IMR-90 (cell line): ENCODE data around the gene KRT79. TPM values are rescaled to one million over a fixed set of nuclear protein-coding genes. Genes with fewer than 3 reads are reported as not detected.

ENCODE experiments used
- ATAC-seq: fragments of 200-7000 bp; cut with Tn5 transposase; 2 replicates; pipeline ENCODE4 v1.9.1; 2020; ENCODE audit warnings: low read depth, mild to moderate bottlenecking, moderate library complexity
- BruUV-seq: library from RNA; stranded (reverse); fragments of 400-500 nt; replicated peaks from 2 replicates; lab custom pipeline; 2021; lab: Mats Ljungman, UMichigan
- CTCF ChIA-PET: fragments of 300-600 bp; formaldehyde crosslinking; extraction: SDS; loops from one replicate; lab custom pipeline; 2021; ENCODE audit warnings: antibody characterized with exemption; lab: Yijun Ruan, JAX
- POLR2A ChIA-PET: fragments of 300-600 bp; sonication (Branson Sonifier 250); formaldehyde crosslinking; loops from one replicate; lab custom pipeline; 2022; ENCODE audit warnings: antibody characterized with exemption; ENCODE audit not compliant: unreplicated experiment; lab: Charles Lee
- DNase-seq: peaks from one replicate; pipeline ENCODE4 v3.0.0; 2013
- H2AFZ ChIP-seq: replicated peaks from 2 replicates; pipeline ENCODE3; 2013; ENCODE audit warnings: low read length, mild to moderate bottlenecking; ENCODE audit not compliant: poor library complexity
- H2AK5ac ChIP-seq: 2 replicates; pipeline ENCODE4 v1.6.1; 2013; ENCODE audit warnings: low read depth, low read length, inconsistent platforms
- H2AK9ac ChIP-seq: replicated peaks from 2 replicates; pipeline ENCODE3; 2013; ENCODE audit warnings: mild to moderate bottlenecking, low read depth, low read length, moderate library complexity; ENCODE audit not compliant: poor library complexity
- H2BK120ac ChIP-seq: 2 replicates; pipeline ENCODE4 v1.6.1; 2013; ENCODE audit warnings: low read depth, low read length, inconsistent platforms
- H2BK15ac ChIP-seq: 3 replicates; pipeline ENCODE4 v1.6.1; 2013; ENCODE audit warnings: low read depth, low read length, inconsistent platforms
- H2BK20ac ChIP-seq: 2 replicates; pipeline ENCODE4 v1.6.1; 2013; ENCODE audit warnings: low read depth, mild to moderate bottlenecking, inconsistent platforms, low read length, moderate library complexity
- H2BK5ac ChIP-seq: 2 replicates; pipeline ENCODE4 v1.6.1; 2013; ENCODE audit warnings: mild to moderate bottlenecking, low read depth, low read length, inconsistent platforms; ENCODE audit not compliant: poor library complexity, severe bottlenecking
- H3K14ac ChIP-seq: replicated peaks from 2 replicates; pipeline ENCODE4 v1.6.1; 2013; ENCODE audit warnings: low read depth, low read length, inconsistent platforms
- H3K18ac ChIP-seq: 2 replicates; pipeline ENCODE4 v1.6.1; 2013; ENCODE audit warnings: low read depth, low read length, control low read depth
- H3K23ac ChIP-seq: 2 replicates; pipeline ENCODE4 v1.6.1; 2013; ENCODE audit warnings: low read depth, low read length, inconsistent platforms
- H3K27ac ChIP-seq: 2 replicates; pipeline ENCODE4 v1.5.1; 2013; ENCODE audit warnings: mild to moderate bottlenecking, control low read depth, low read length; ENCODE audit not compliant: insufficient read depth
- H3K27me3 ChIP-seq: 2 replicates; pipeline ENCODE4 v1.6.1; 2013; ENCODE audit warnings: low read length; ENCODE audit not compliant: control insufficient read depth, insufficient read depth
- H3K36me3 ChIP-seq: 2 replicates; pipeline ENCODE4 v1.6.1; 2013; ENCODE audit warnings: low read length, mixed read lengths; ENCODE audit not compliant: control insufficient read depth, insufficient read depth
- H3K4ac ChIP-seq: 2 replicates; pipeline ENCODE4 v1.6.1; 2013; ENCODE audit warnings: low read depth, low read length, inconsistent platforms
- H3K4me1 ChIP-seq: 2 replicates; pipeline ENCODE4 v1.6.1; 2013; ENCODE audit warnings: low read length, mixed read lengths; ENCODE audit not compliant: control insufficient read depth, insufficient read depth
- H3K4me2 ChIP-seq: 2 replicates; pipeline ENCODE4 v1.6.1; 2013; ENCODE audit warnings: low read depth, mild to moderate bottlenecking, control low read depth, low read length, moderate library complexity
- H3K4me3 ChIP-seq: 2 replicates; pipeline ENCODE4 v1.5.1; 2013; ENCODE audit warnings: low read depth, mild to moderate bottlenecking, control low read depth, low read length, moderate library complexity; ENCODE audit not compliant: insufficient read depth
- H3K56ac ChIP-seq: 2 replicates; pipeline ENCODE4 v1.6.1; 2013; ENCODE audit warnings: low read length, inconsistent platforms; ENCODE audit not compliant: insufficient read depth; ENCODE audit errors: extremely low read depth
- H3K79me1 ChIP-seq, 2 experiments: 2 replicates each; pipeline ENCODE4 v1.6.1; 2013; ENCODE audit warnings: low read length in 2 of 2, inconsistent platforms in 1 of 2, low read depth in 1 of 2
- H3K9ac ChIP-seq: 2 replicates; pipeline ENCODE4 v1.6.1; 2013; ENCODE audit warnings: low read depth, low read length, control low read depth
- H3K9me1 ChIP-seq: 2 replicates; pipeline ENCODE4 v1.6.1; 2013; ENCODE audit warnings: low read length, inconsistent platforms; ENCODE audit not compliant: insufficient read depth
- H3K9me3 ChIP-seq: 2 replicates; pipeline ENCODE4 v1.6.1; 2013; ENCODE audit warnings: low read length; ENCODE audit not compliant: control insufficient read depth, insufficient read depth
- H4K20me1 ChIP-seq: 2 replicates; pipeline ENCODE4 v1.6.1; 2013; ENCODE audit warnings: low read length, inconsistent platforms; ENCODE audit not compliant: insufficient read depth
- H4K5ac ChIP-seq: 2 replicates; pipeline ENCODE4 v1.6.1; 2013; ENCODE audit warnings: mild to moderate bottlenecking, low read depth, low read length, control low read depth
- H4K8ac ChIP-seq, 2 experiments: 2 replicates each; pipeline ENCODE4 v1.6.1; 2013; ENCODE audit warnings: low read depth in 2 of 2, low read length in 2 of 2, control low read depth in 1 of 2, inconsistent platforms in 1 of 2
- H4K91ac ChIP-seq: 2 replicates; pipeline ENCODE4 v1.6.1; 2013; ENCODE audit warnings: low read depth, low read length, inconsistent platforms; ENCODE audit not compliant: insufficient read depth
- CHD1 ChIP-seq: IDR thresholded peaks from 2 replicates; pipeline ENCODE4 v1.6.1; 2012; ENCODE audit warnings: low read depth, low read length, improper control_type of control experiment
- ELK1 ChIP-seq: fragments of 150-350 bp; IDR thresholded peaks from 2 replicates; pipeline ENCODE4 v1.6.1; 2016; ENCODE audit warnings: low read depth, mild to moderate bottlenecking, low read length, moderate library complexity, borderline replicate concordance
- MAFK ChIP-seq: IDR thresholded peaks from 2 replicates; pipeline ENCODE4 v1.6.1; 2012; ENCODE audit warnings: low read depth, low read length, improper control_type of control experiment
- MAZ ChIP-seq: IDR thresholded peaks from 2 replicates; pipeline ENCODE4 v1.6.1; 2012; ENCODE audit warnings: low read depth, mild to moderate bottlenecking, low read length, improper control_type of control experiment, moderate library complexity, borderline replicate concordance
- POLR2A ChIP-seq: IDR thresholded peaks from 2 replicates; pipeline ENCODE4 v1.6.1; 2012; ENCODE audit warnings: mild to moderate bottlenecking, low read depth, low read length
- RCOR1 ChIP-seq: IDR thresholded peaks from 2 replicates; pipeline ENCODE4 v1.6.1; 2012; ENCODE audit warnings: mild to moderate bottlenecking, low read length, improper control_type of control experiment; ENCODE audit not compliant: insufficient replicate concordance
- RFX5 ChIP-seq: IDR thresholded peaks from 2 replicates; pipeline ENCODE4 v1.8.0; 2012; ENCODE audit warnings: low read depth, mild to moderate bottlenecking, low read length, moderate library complexity
- SMC3 ChIP-seq: fragments of 150-350 bp; IDR thresholded peaks from 2 replicates; pipeline ENCODE4 v1.6.1; 2016; ENCODE audit warnings: low read depth, mild to moderate bottlenecking, antibody characterized with exemption, low read length, moderate library complexity
- WGBS, 2 experiments: methylation state at CpG; one replicate each; pipeline versions ENCODE4 v1.1.5 to v1.1.7; 2013; ENCODE audit warnings: missing lambda C conversion rate in 2 of 2; ENCODE audit not compliant: insufficient read length in 1 of 2; ENCODE audit errors: extremely low coverage in 2 of 2; 5-methylcytosine and 5-hydroxymethylcytosine counted together
- dilution Hi-C: fragments of 300-500 bp; cut with HindIII; formaldehyde crosslinking; loops from one replicate; pipeline ENCODE4 v1.14.3; 2018; ENCODE audit warnings: low sequenced_read_pairs; ENCODE audit not compliant: unreplicated experiment
- in situ Hi-C: fragments of 300-500 bp; cut with MboI; formaldehyde crosslinking; loops from 3 replicates; pipeline ENCODE4 v1.14.3; 2019; ENCODE audit warnings: low sequenced_read_pairs, inconsistent platforms, mixed read lengths
- intact Hi-C: fragments of 100-400 bp; cut with micrococcal nuclease; formaldehyde crosslinking; loops from 2 replicates; pipeline ENCODE4 v1.10.0; 2022
- polyA plus RNA-seq, 3 experiments: library from polyadenylated mRNA; depleted of rRNA; stranded (reverse); fragments of >200 nt; gene quantifications; 2 replicates each; pipeline ENCODE4 v1.2.3, GENCODE V29; 2012; ENCODE audit warnings: low replicate concordance in 1 of 3
- total RNA-seq: library from RNA; depleted of rRNA; stranded (reverse); fragments of >200 nt; gene quantifications from 2 replicates; pipeline ENCODE4 v1.2.3, GENCODE V29; 2012

The KRT79 gene
- total and polyA plus RNA-seq, 2 of the 4 experiments (the other 2 are of a cell fraction): under 0.01 to 0.24 TPM

- no peak overlapping the region for H4K91ac ChIP-seq
- no peaks in the 10 kb centered on the region for H3K9me3 ChIP-seq
- no peaks in the 10 kb centered on the region for H3K4me1 ChIP-seq
- H4K20me1 ChIP-seq: no peaks in the 10 kb centered on the region
- ChIA-PET CTCF (no interaction called here), POLR2A (no interaction called here)
- no peak overlapping the region for H2BK20ac ChIP-seq
- BruUV-seq: no TSS peak
- H2AFZ ChIP-seq: no peak overlapping the region
- H4K8ac ChIP-seq: no peak overlapping the region
- ATAC-seq (no peak), DNase-seq (no peak)
- no peak overlapping the region for H3K4ac ChIP-seq
- intact Hi-C loops: no loop called here
- H3K14ac ChIP-seq: no peak overlapping the region
- no peak overlapping the region for H3K4me2 ChIP-seq
- H2BK5ac ChIP-seq: no peak overlapping the region
- H3K18ac ChIP-seq: no peak overlapping the region
- no peaks in the 10 kb centered on the region for H3K9me1 ChIP-seq
- no peak overlapping the region for H2AK5ac ChIP-seq
- no peak overlapping the region for H3K9ac ChIP-seq
- H4K5ac ChIP-seq: no peak overlapping the region
- dilution Hi-C loops: no loop called here
- H3K27me3 ChIP-seq: peaks cover 50% of the 10 kb centered on the region
- in situ Hi-C loops: no loop called here
- H3K36me3 ChIP-seq: no peaks in the 10 kb centered on the region
- H3K79me1 ChIP-seq: no peaks in the 10 kb centered on the region
- TF ChIP-seq CHD1 (no peak), SMC3 (no peak), RCOR1 (no peak), ELK1 (no peak), MAFK (no peak), POLR2A (no peak), MAZ (no peak), RFX5 (no peak)
- no peak overlapping the region for H3K56ac ChIP-seq
- no peak overlapping the region for H2BK15ac ChIP-seq
- no peak overlapping the region for H2BK120ac ChIP-seq
- H2AK9ac ChIP-seq: no peak overlapping the region
- H3K4me3 ChIP-seq: no peak overlapping the region
- H3K27ac ChIP-seq: no peak overlapping the region
- H3K23ac ChIP-seq: no peak overlapping the region
- WGBS, 2 experiments: no CpG with 5 or more reads among the region's 6 CpGs
Measured at GRCh38 chr12:52849511-52849910, 15.4 kb upstream of the KRT79 start.
